ENCODE measurements around the gene SHMT2.
A peak's percentile ranks its signal among the peaks of the same experiment; 100 is the strongest.

Gene SHMT2

GRCh38 chr12:57198329-57198728 is 31.2 kb upstream of the SHMT2 start:
- no peak for DNase-seq (ENCODE audit: low spot score)

- DNase-seq (ENCODE audit: low spot score): no peak
Measured at GRCh38 chr12:57199191-57199590, 30.3 kb upstream of the SHMT2 start.

- DNase-seq (ENCODE audit: low spot score): no peak
Measured at GRCh38 chr12:57200497-57200896, 29.0 kb upstream of the SHMT2 start.

GRCh38 chr12:57201219-57201618 is 28.3 kb upstream of the SHMT2 start:
- DNase-seq (ENCODE audit: low spot score): no peak

GRCh38 chr12:57201631-57202030 is 27.9 kb upstream of the SHMT2 start:
- no peak for DNase-seq (ENCODE audit: low spot score)

- DNase-seq (ENCODE audit: low spot score): no peak
Measured at GRCh38 chr12:57202321-57202720, 27.2 kb upstream of the SHMT2 start.

- no peak for DNase-seq (ENCODE audit: low spot score)
Measured at GRCh38 chr12:57203201-57203600, 26.3 kb upstream of the SHMT2 start.

- DNase-seq (ENCODE audit: low spot score): no peak
Measured at GRCh38 chr12:57203791-57204190, 25.7 kb upstream of the SHMT2 start.

- no peak for DNase-seq (ENCODE audit: low spot score)
Measured at GRCh38 chr12:57204454-57204853, 25.1 kb upstream of the SHMT2 start.

- DNase-seq (ENCODE audit: low spot score): no peak
Measured at GRCh38 chr12:57205186-57205585, 24.3 kb upstream of the SHMT2 start.

GRCh38 chr12:57205931-57206330 is 23.6 kb upstream of the SHMT2 start:
- DNase-seq (ENCODE audit: low spot score): no peak

GRCh38 chr12:57207731-57208630 is 21.5 kb upstream of the SHMT2 start:
- DNase-seq (ENCODE audit: low spot score): no peak

- DNase-seq (ENCODE audit: low spot score): no peak
Measured at GRCh38 chr12:57208631-57209282, 20.8 kb upstream of the SHMT2 start.

- DNase-seq (ENCODE audit: low spot score): no peak
Measured at GRCh38 chr12:57209916-57210315, 19.6 kb upstream of the SHMT2 start.

- DNase-seq (ENCODE audit: low spot score): no peak
Measured at GRCh38 chr12:57210461-57210860, 19.1 kb upstream of the SHMT2 start.

- DNase-seq (ENCODE audit: low spot score): no peak
Measured at GRCh38 chr12:57210926-57211692, 18.4 kb upstream of the SHMT2 start.

- DNase-seq (ENCODE audit: low spot score): peak; percentile 33
Measured at GRCh38 chr12:57211791-57212700, 17.5 kb upstream of the SHMT2 start.

GRCh38 chr12:57212701-57213057 is 16.8 kb upstream of the SHMT2 start:
- no peak for DNase-seq (ENCODE audit: low spot score)

- DNase-seq (ENCODE audit: low spot score): peak; percentile 97
Measured at GRCh38 chr12:57213058-57213715, 16.3 kb upstream of the SHMT2 start.

- no peak for DNase-seq (ENCODE audit: low spot score)
Measured at GRCh38 chr12:57213763-57214397, 15.6 kb upstream of the SHMT2 start.

- DNase-seq (ENCODE audit: low spot score): peak; percentile 72
Measured at GRCh38 chr12:57214398-57214781, 15.1 kb upstream of the SHMT2 start.

Data from hepatic stellate cell (primary cell).